Measurements from ENCODE around the gene HHAT.

Gene HHAT

DNA sequence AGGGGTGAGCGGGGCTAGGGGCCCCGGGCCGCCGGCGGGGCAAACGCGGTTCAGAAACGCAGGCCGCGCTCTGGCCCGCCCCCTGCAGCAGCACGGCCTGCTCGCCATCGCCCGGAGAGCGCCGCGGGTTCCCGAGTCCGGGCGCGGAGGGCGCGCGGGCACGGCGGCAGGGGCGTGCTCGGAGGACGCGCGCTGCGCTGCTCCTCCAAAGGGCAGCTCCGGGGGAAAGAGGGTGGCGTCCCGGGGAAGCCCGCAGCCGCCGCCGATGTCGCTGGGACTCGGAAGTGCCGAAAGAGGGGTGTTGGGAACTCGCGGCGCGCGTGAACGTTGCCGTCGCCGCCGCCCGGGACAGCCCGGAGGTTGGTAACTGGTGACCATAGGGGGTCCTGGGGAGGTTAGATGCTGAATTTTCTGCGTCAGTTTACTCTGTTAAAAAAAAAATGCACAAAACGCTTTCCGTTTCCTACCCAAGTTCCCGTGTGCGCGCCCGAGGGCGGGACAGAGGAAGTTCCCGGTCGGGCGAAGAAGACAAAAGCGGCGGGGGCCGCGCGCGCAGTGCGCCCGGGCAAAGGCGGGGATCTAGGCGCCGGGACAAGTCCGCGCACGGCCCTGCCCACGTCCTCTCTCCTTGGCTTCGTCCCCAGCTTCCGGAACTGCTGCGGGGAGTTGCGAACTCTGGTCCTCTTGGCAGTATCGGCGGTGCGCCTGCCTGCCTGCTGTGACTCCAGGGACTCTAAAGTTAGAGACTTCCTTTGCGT is at the start of gene HHAT:
Gene HHAT, plus strand, starts transcription at position 157 of the 758 bp plus-strand sequence. CDS start 20,074 bp downstream, outside the sequence.
- peak within 1 kb of the TSS; percentile 63 for H3K4me3 ChIP-seq (ENCODE audit: low read depth, low read length)
- TF ChIP-seq, protein P1, sequence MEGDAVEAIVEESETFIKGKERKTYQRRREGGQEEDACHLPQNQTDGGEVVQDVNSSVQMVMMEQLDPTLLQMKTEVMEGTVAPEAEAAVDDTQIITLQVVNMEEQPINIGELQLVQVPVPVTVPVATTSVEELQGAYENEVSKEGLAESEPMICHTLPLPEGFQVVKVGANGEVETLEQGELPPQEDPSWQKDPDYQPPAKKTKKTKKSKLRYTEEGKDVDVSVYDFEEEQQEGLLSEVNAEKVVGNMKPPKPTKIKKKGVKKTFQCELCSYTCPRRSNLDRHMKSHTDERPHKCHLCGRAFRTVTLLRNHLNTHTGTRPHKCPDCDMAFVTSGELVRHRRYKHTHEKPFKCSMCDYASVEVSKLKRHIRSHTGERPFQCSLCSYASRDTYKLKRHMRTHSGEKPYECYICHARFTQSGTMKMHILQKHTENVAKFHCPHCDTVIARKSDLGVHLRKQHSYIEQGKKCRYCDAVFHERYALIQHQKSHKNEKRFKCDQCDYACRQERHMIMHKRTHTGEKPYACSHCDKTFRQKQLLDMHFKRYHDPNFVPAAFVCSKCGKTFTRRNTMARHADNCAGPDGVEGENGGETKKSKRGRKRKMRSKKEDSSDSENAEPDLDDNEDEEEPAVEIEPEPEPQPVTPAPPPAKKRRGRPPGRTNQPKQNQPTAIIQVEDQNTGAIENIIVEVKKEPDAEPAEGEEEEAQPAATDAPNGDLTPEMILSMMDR (conservative IDR thresholded peaks at IDR 0.05; ENCODE audit: low read depth, low read length): no peak
- peak; percentile 25 for DNase-seq (ENCODE audit: low read depth)

DNA sequence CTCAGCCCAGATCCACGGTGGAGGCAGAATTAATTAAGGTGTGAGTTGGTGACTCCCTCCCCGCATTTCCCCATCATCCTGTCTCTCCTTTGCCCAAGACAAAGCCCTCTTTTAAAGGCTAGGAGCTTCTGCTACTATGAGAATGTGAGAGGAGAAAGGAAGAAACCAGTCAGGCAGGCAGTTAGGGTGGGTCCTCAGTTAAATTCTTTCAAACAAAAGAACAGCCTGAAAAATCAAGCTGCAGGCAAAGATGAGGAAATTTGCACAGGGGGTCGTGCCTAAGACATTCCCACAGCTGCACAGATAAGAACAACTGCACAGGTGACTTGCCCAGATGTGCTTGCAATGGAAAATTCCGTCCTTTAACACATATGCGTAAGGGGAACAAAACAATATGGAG is 48.5 kb upstream of the HHAT start:
- TF ChIP-seq, protein P1 (conservative IDR thresholded peaks at IDR 0.05; ENCODE audit: low read depth, low read length): no peak
- H3K4me3 ChIP-seq (ENCODE audit: low read depth, low read length): no peak overlapping the region
- DNase-seq (ENCODE audit: low read depth): no peak

DNA sequence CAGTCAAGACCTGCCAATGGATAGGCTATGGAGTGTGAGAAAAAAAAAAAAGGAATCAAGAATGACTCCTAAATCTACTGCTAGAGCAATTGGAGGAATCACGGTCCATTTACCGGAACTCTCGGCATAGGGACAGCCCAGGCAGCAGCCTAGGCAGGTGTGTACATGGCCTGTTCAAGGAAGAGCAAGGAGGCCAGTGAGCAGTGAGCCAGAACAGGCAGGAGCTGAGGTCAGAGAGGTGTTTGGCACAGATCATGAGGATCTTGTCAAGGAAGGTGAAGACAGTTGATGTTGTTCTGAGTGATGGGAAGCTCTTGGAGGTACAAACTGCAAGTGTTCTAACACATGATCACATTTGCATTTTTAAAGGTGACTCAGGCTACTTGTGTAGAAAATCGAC is 40.6 kb upstream of the HHAT start:
- TF ChIP-seq, protein P1 (conservative IDR thresholded peaks at IDR 0.05; ENCODE audit: low read depth, low read length): no peak
- H3K4me3 ChIP-seq (ENCODE audit: low read depth, low read length): no peak overlapping the region
- no peak for DNase-seq (ENCODE audit: low read depth)

DNA sequence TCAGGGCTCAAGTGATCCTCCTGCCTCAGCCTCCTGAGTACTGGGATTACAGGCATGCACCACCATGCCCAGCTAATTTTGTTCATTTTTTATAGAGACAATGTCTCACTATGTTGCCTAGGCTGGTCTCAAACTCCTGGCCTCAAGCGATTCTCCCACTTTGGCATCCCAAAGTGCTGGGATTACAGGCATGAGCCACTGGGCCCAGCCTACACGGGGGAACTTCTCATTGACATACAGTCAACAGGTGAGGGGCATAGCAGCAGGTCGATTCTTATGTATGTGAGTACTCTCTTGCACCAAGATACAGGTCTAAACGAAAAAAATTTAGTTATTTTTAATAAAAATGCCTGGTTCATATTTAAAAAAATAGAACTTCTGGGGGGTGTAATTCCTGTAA is 39.5 kb upstream of the HHAT start:
- no peak for DNase-seq (ENCODE audit: low read depth)
- H3K4me3 ChIP-seq (ENCODE audit: low read depth, low read length): no peak overlapping the region
- TF ChIP-seq, protein P1 (conservative IDR thresholded peaks at IDR 0.05; ENCODE audit: low read depth, low read length): no peak

DNA sequence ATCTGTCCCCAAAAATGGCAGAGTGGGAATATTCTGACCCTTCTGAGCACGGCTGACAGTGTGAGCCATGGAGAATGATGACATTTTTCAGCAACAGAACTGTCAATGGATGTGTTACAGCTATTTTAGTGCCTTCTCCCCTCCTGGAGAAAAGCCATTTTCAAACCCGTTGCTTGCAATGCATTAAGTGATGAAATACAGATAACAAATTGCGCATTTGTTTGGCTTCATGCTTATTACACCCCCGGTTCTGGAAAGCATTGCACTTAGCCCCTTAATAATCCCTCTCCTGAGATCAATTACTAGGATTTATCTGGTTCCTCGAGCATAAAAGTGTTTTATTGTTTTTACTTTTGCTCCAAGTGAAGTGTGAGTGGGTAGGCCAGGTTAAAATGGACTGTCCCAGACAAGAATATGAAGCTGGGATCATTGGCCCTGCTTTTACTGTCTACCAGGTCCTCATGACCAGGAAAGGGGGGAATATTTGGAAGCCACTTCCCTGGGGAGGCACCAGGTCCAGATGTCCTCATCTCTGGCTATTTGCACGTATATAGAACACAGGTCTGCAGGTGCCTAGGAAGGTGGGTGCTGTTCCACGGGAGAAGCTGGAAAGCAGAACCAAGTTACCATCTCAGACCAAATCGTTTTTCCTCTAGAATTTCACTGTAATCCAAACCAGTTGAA is 37.5 kb upstream of the HHAT start:
- no peak for DNase-seq (ENCODE audit: low read depth)
- TF ChIP-seq, protein P1 (conservative IDR thresholded peaks at IDR 0.05; ENCODE audit: low read depth, low read length): no peak
- no peak overlapping the region for H3K4me3 ChIP-seq (ENCODE audit: low read depth, low read length)

DNA sequence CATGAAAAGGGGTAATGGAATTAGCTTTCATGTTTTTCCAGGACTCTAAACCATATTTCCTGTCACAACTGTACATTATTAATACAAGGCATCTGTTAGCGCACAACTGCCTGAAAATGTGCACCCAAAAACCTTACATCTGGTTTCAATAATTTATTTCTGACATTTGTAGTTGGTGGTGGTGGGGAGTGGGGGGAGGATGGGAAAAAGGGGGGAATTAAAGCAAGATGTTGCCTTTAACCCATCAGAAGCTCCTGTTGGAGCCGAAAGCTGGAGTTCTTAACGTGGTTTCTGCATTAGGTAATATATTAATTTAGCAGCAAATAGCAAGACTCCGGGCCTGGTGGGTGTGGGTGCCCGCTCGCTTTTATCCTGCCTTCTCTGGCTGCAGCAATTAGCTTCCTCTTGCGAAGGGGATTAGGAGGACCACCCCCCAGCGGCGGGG is 36.9 kb upstream of the HHAT start:
- H3K4me3 ChIP-seq (ENCODE audit: low read depth, low read length): no peak overlapping the region
- TF ChIP-seq, protein P1 (conservative IDR thresholded peaks at IDR 0.05; ENCODE audit: low read depth, low read length): no peak
- no peak for DNase-seq (ENCODE audit: low read depth)

All from choroid plexus epithelial cell (primary cell).